ENCODE measurements around the gene CACNA1D. TPM values are rescaled to one million over a fixed set of nuclear protein-coding genes. Genes with fewer than 3 reads are reported as not detected.

Gene CACNA1D
- total and polyA plus RNA-seq, 9 of the 15 experiments (the other 6 are each of a cell fraction or from before 2014, with no cell fraction given): 0.29 TPM; not detected in 8

DNA sequence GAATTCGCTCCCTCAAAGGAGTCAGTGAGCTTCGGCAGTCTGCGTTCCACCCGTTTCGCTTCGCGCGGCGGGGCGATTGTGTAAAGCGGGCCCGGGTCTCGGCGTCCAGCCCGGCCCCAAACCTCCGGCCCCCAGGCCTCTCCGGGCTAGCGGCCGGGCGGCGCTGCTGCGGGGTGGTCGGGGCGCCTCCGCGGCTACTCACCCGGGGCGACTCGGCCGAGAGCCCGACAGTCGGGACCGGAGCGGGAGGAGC, 351.4 kb downstream of the CACNA1D start (continued):
- TF ChIP-seq CC2D1A (IDR thresholded peaks at IDR 0.05): no peak
- no peak for TF ChIP-seq ZNF239 (CRISPR knock-in tag; IDR thresholded peaks at IDR 0.05)
- TF ChIP-seq ZFPM2 (CRISPR knock-in tag; IDR thresholded peaks at IDR 0.05): no peak
- TF ChIP-seq, protein P1, sequence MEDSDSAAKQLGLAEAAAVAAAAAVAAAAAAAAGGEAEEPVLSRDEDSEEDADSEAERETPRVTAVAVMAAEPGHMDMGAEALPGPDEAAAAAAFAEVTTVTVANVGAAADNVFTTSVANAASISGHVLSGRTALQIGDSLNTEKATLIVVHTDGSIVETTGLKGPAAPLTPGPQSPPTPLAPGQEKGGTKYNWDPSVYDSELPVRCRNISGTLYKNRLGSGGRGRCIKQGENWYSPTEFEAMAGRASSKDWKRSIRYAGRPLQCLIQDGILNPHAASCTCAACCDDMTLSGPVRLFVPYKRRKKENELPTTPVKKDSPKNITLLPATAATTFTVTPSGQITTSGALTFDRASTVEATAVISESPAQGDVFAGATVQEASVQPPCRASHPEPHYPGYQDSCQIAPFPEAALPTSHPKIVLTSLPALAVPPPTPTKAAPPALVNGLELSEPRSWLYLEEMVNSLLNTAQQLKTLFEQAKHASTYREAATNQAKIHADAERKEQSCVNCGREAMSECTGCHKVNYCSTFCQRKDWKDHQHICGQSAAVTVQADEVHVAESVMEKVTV (CRISPR knock-in tag; IDR thresholded peaks at IDR 0.05): no peak
- TF ChIP-seq, protein P2, sequence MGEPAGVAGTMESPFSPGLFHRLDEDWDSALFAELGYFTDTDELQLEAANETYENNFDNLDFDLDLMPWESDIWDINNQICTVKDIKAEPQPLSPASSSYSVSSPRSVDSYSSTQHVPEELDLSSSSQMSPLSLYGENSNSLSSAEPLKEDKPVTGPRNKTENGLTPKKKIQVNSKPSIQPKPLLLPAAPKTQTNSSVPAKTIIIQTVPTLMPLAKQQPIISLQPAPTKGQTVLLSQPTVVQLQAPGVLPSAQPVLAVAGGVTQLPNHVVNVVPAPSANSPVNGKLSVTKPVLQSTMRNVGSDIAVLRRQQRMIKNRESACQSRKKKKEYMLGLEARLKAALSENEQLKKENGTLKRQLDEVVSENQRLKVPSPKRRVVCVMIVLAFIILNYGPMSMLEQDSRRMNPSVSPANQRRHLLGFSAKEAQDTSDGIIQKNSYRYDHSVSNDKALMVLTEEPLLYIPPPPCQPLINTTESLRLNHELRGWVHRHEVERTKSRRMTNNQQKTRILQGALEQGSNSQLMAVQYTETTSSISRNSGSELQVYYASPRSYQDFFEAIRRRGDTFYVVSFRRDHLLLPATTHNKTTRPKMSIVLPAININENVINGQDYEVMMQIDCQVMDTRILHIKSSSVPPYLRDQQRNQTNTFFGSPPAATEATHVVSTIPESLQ (CRISPR knock-in tag; IDR thresholded peaks at IDR 0.05): no peak
- TF ChIP-seq, protein P3, sequence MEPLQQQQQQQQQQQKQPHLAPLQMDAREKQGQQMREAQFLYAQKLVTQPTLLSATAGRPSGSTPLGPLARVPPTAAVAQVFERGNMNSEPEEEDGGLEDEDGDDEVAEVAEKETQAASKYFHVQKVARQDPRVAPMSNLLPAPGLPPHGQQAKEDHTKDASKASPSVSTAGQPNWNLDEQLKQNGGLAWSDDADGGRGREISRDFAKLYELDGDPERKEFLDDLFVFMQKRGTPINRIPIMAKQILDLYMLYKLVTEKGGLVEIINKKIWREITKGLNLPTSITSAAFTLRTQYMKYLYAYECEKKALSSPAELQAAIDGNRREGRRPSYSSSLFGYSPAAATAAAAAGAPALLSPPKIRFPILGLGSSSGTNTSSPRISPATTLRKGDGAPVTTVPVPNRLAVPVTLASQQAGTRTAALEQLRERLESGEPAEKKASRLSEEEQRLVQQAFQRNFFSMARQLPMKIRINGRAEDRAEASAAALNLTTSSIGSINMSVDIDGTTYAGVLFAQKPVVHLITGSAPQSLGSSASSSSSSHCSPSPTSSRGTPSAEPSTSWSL (CRISPR knock-in tag; IDR thresholded peaks at IDR 0.05; ENCODE audit: borderline replicate concordance): no peak

Data from K562 (cell line).